A549 (cell line): Measurements from ENCODE around the gene ELFN1. TPM values are rescaled to one million over a fixed set of nuclear protein-coding genes. Genes with fewer than 3 reads are reported as not detected.
A peak's percentile ranks its signal among the peaks of the same experiment; 100 is the strongest.
"Not testable (repeated sequence)": the region's sequence is repeated elsewhere in the genome, so short reads cannot be mapped to it uniquely, and the experiment has no call there.

Experiments
- ATAC-seq, 2 experiments: fragments of 200-7000 bp in 1 of 2; fragments of >200 bp in 1 of 2; cut with Nextera tagmentation in 1 of 2; cut with Tn5 transposase in 1 of 2; 3 replicates each; pipeline versions ENCODE4 v1.8.0 to v1.9.1; 2018 to 2020; ENCODE audit warnings: mild to moderate bottlenecking in 1 of 2, moderate library complexity in 1 of 2
- CTCF ChIA-PET: fragments of 300-600 bp; sonication (Branson Sonifier 250); formaldehyde crosslinking; extraction: SDS; loops from one replicate; lab custom pipeline; 2021; ENCODE audit warnings: antibody characterized with exemption, inconsistent platforms; lab: Yijun Ruan, JAX
- POLR2A ChIA-PET: fragments of 350-600 bp; formaldehyde crosslinking; extraction: SDS; loops from one replicate; lab custom pipeline; 2021; ENCODE audit warnings: antibody characterized with exemption, inconsistent platforms; lab: Yijun Ruan, JAX
- DNase-seq, 2 experiments: peaks; one replicate each; pipeline versions ENCODE4 v3.0.0 to v3.0.0-alpha.2; 2011 to 2016; ENCODE audit warnings: low read depth in 1 of 2, low spot score in 1 of 2
- FAIRE-seq: peaks from 2 replicates; lab custom pipeline; 2011; peaks lifted over from hg19 to GRCh38; lab: Jason Lieb, UNC
- H3K27ac ChIP-seq, 2 experiments: fragments of >200 bp; sonication (Bioruptor Twin); formaldehyde crosslinking; 3 replicates each; pipeline ENCODE4 v1.5.1; 2016 to 2017
- H3K4me1 ChIP-seq: fragments of >200 bp; sonication (Bioruptor Twin); formaldehyde crosslinking; 3 replicates; pipeline ENCODE4 v1.6.1; 2016
- H3K4me2 ChIP-seq: fragments of >200 bp; sonication (Bioruptor Twin); formaldehyde crosslinking; 3 replicates; pipeline ENCODE4 v1.6.1; 2016
- H3K4me3 ChIP-seq: fragments of >200 bp; sonication (Bioruptor Twin); formaldehyde crosslinking; 3 replicates; pipeline ENCODE4 v1.5.1; 2016
- H3K9me3 ChIP-seq: fragments of >200 bp; sonication (Bioruptor Twin); formaldehyde crosslinking; 3 replicates; pipeline ENCODE4 v1.6.1; 2016
- CEBPB ChIP-seq, 2 experiments: fragments of >200 bp in 1 of 2; sonication (Bioruptor Twin) in 1 of 2; formaldehyde crosslinking in 1 of 2; IDR thresholded peaks; 2 replicates each; pipeline ENCODE4 v1.6.1; 2012 to 2016
- CHD2 ChIP-seq: fragments of 150-350 bp; IDR thresholded peaks from 2 replicates; pipeline ENCODE4 v1.6.1; 2014; ENCODE audit warnings: low read length; ENCODE audit not compliant: partially characterized antibody
- CTCF ChIP-seq: fragments of >200 bp; sonication (Bioruptor Twin); formaldehyde crosslinking; IDR thresholded peaks from 3 replicates; pipeline ENCODE4 v1.5.1; 2016
- EP300 ChIP-seq, 2 experiments: fragments of >200 bp; sonication (Bioruptor Twin); formaldehyde crosslinking; IDR thresholded peaks; 2 replicates in 1 of 2; 3 replicates in 1 of 2; pipeline ENCODE4 v1.6.1; 2016 to 2017
- ESRRA ChIP-seq: fragments of 150-350 bp; IDR thresholded peaks from 2 replicates; pipeline ENCODE4 v1.6.1; 2014; ENCODE audit warnings: mild to moderate bottlenecking, low read length, borderline replicate concordance
- FOSL2 ChIP-seq, 2 experiments: fragments of 450-650 bp in 1 of 2; fragments of >200 bp in 1 of 2; sonication (Bioruptor Twin) in 1 of 2; formaldehyde crosslinking; IDR thresholded peaks; 2 replicates each; pipeline versions ENCODE4 v1.5.0 to v1.6.1; 2016 to 2020; ENCODE audit warnings: mild to moderate bottlenecking in 1 of 2, moderate library complexity in 1 of 2
- HDAC2 ChIP-seq: fragments of 200-600 bp; sonication (generic); IDR thresholded peaks from 2 replicates; pipeline ENCODE4 v1.6.1; 2016
- HEYL ChIP-seq: fragments of 250-450 bp; sonication (Bioruptor Pico); IDR thresholded peaks from 2 replicates; pipeline ENCODE4 v1.8.0; 2021; ENCODE audit warnings: mild to moderate bottlenecking, moderate library complexity
- HOXB5 ChIP-seq: fragments of 250-450 bp; sonication (Bioruptor Pico); IDR thresholded peaks from 2 replicates; pipeline ENCODE4 v1.5.0; 2020; ENCODE audit warnings: mild to moderate bottlenecking, moderate library complexity
- JUNB ChIP-seq: fragments of >200 bp; sonication (Bioruptor Twin); formaldehyde crosslinking; IDR thresholded peaks from 2 replicates; pipeline ENCODE4 v1.6.1; 2016
- MYC ChIP-seq: IDR thresholded peaks from 2 replicates; pipeline ENCODE4 v1.6.1; 2012; ENCODE audit warnings: mild to moderate bottlenecking, inconsistent platforms, low read length, improper control_type of control experiment, borderline replicate concordance
- NPAS2 ChIP-seq: fragments of 250-450 bp; sonication (Bioruptor Pico); IDR thresholded peaks from 2 replicates; pipeline ENCODE4 v1.8.0; 2022; ENCODE audit warnings: mild to moderate bottlenecking, moderate library complexity, borderline replicate concordance
- PHF8 ChIP-seq: fragments of 200-600 bp; sonication (generic); IDR thresholded peaks from 2 replicates; pipeline ENCODE4 v1.6.1; 2016; ENCODE audit warnings: low read depth, mild to moderate bottlenecking, antibody characterized with exemption, moderate library complexity, borderline replicate concordance
- REST ChIP-seq: fragments of 200-600 bp; sonication (generic); IDR thresholded peaks from 2 replicates; pipeline ENCODE4 v1.6.1; 2016; ENCODE audit warnings: antibody characterized with exemption, mild to moderate bottlenecking, moderate library complexity
- USF2 ChIP-seq: fragments of 450-650 bp; IDR thresholded peaks from 2 replicates; pipeline ENCODE4 v1.6.1; 2014; ENCODE audit warnings: antibody characterized with exemption
- ZC3H11A ChIP-seq: fragments of 450-650 bp; IDR thresholded peaks from 2 replicates; pipeline ENCODE4 v1.6.1; 2014; ENCODE audit warnings: antibody characterized with exemption, mild to moderate bottlenecking
- ZNF302 ChIP-seq: fragments of 250-450 bp; sonication (Bioruptor Pico); IDR thresholded peaks from 2 replicates; pipeline ENCODE4 v1.9.0; 2021; ENCODE audit warnings: inconsistent platforms, mild to moderate bottlenecking, moderate library complexity
- WGBS: methylation state at CpG from one replicate; pipeline ENCODE4 v1.1.6; 2017; ENCODE audit errors: missing lambda C conversion rate; 5-methylcytosine and 5-hydroxymethylcytosine counted together
- polyA plus RNA-seq, 4 experiments: library from polyadenylated mRNA; depleted of rRNA in 3 of 4; stranded (reverse); fragments of >200 nt; fragmentation: RNase III in 1 of 4; extraction: RNeasy Plus Mini Kit Qiagen cat#74134 plus additional on column Dnase treatment in 1 of 4; gene quantifications; 2 replicates in 3 of 4; 3 replicates in 1 of 4; pipeline ENCODE4 v1.2.3, GENCODE V29; 2011 to 2017

ELFN1 gene
- polyA plus RNA-seq, 2 of the 4 experiments (the other 2 are of a cell fraction) = 0.08 to 0.10 TPM

GRCh38 chr7:1717095-1717483, 47.0 kb downstream of the ELFN1 start:
- CTCF ChIA-PET = interaction anchor here (1.3 to 1.7 kb wide), 2 partner anchors 12 to 138 kb away, joined by 3 read pairs; no protein-coding TSS in a partner anchor
- Histone ChIP-seq H3K4me3 (no peak overlapping the region), H3K4me1 (0 out of 3 replicates have a peak, but pooled peaks cover 6% of the 10 kb centered on the region), H3K9me3 (no peaks in the 10 kb centered on the region), H3K27ac (0 out of 6 replicates have a peak overlapping the region, but pooled peaks of 1 of the 2 experiments have one; percentile 21), H3K4me2 (no peak overlapping the region)
- POLR2A ChIA-PET = no interaction called here
- DNase-seq = no peak
- 83% methylated on average over 8 of the region's 10 CpGs for WGBS
- peak in 1 of 2 experiments; percentile 26; a peak in 3 of 6 replicates for ATAC-seq
- FAIRE-seq = no peak
- no peak for TF ChIP-seq HDAC2
- TF ChIP-seq HOXB5 (CRISPR knock-in tag) = no peak
- no peak for TF ChIP-seq REST
- TF ChIP-seq USF2 = no peak
- no peak for TF ChIP-seq NPAS2
- no peak for TF ChIP-seq CTCF
- no peak for TF ChIP-seq HEYL
- no peak for TF ChIP-seq ESRRA
- no peak for TF ChIP-seq ZC3H11A
- no peak for TF ChIP-seq MYC
- no peak for TF ChIP-seq ZNF302 (CRISPR knock-in tag)
- TF ChIP-seq PHF8 = no peak

GRCh38 chr7:1717903-1718676, 48.0 kb downstream of the ELFN1 start:
- H3K27ac ChIP-seq = no peak overlapping the region
- 0 out of 3 replicates have a peak, but pooled peaks cover 6% of the 10 kb centered on the region for H3K4me1 ChIP-seq
- ChIA-PET CTCF (interaction anchor here (1.3 to 1.7 kb wide), 2 partner anchors 11 to 139 kb away, joined by 3 read pairs; no protein-coding TSS in a partner anchor), POLR2A (no interaction called here)
- H3K9me3 ChIP-seq = no peaks in the 10 kb centered on the region
- no peak for TF ChIP-seq FOSL2 (IDR thresholded peaks at IDR 0.05)
- no peak for TF ChIP-seq FOSL2 (CRISPR knock-in tag; IDR thresholded peaks at IDR 0.05)
- TF ChIP-seq CTCF = no peak
- no peak for TF ChIP-seq CHD2
- TF ChIP-seq REST = no peak
- TF ChIP-seq CEBPB (IDR thresholded peaks at IDR 0.05) = no peak
- no peak for TF ChIP-seq EP300 (IDR thresholded peaks at IDR 0.05)
- no peak for TF ChIP-seq JUNB
- FAIRE-seq (no peak), ATAC-seq (no peak), DNase-seq (no peak)
- H3K4me2 ChIP-seq = no peak overlapping the region
- no peak overlapping the region for H3K4me3 ChIP-seq
- WGBS = 69% methylated on average over 15 of the region's 15 CpGs

- H3K27ac ChIP-seq, DNase-seq, FAIRE-seq, H3K9me3 ChIP-seq, H3K4me2 ChIP-seq, ATAC-seq, POLR2A ChIA-PET, H3K4me1 ChIP-seq, H3K4me3 ChIP-seq, CTCF ChIA-PET: not testable (repeated sequence)
- 74% methylated on average over 4 of the region's 10 CpGs for WGBS
Measured at GRCh38 chr7:1718850-1719249, 48.8 kb downstream of the ELFN1 start.
